AG08396 (cell line): ENCODE results near the gene DPEP2.
"Not testable (repeated sequence)": the region's sequence is repeated elsewhere in the genome, so short reads cannot be mapped to it uniquely, and the experiment has no call there.

Experiments used
- DNase-seq: peaks from one replicate; pipeline ENCODE4 v3.0.0; 2012; ENCODE audit warnings: low spot score, mixed read lengths

DPEP2 gene

GRCh38 chr16:67976205-67976604 lies 23.1 kb downstream of the DPEP2 start:
- DNase-seq = no peak

GRCh38 chr16:67975321-67976105 lies 23.8 kb downstream of the DPEP2 start:
- no peak for DNase-seq

- DNase-seq = not testable (repeated sequence)
Observed at GRCh38 chr16:67972285-67972684, 27.0 kb downstream of the DPEP2 start.

- no peak for DNase-seq
Observed at GRCh38 chr16:67971111-67971510, 28.2 kb downstream of the DPEP2 start.

GRCh38 chr16:67969254-67970039 lies 29.8 kb downstream of the DPEP2 start:
- no peak for DNase-seq

GRCh38 chr16:67968400-67969253 lies 30.7 kb downstream of the DPEP2 start, which contains the start of gene SLC12A4:
TSS of gene SLC12A4 (minus strand) at chr16:67968637. CDS start at chr16:67968553, 84 bp downstream.
- peak; percentile 97 for DNase-seq

- peak; percentile 81 for DNase-seq
Observed at GRCh38 chr16:67967958-67968399, 31.3 kb downstream of the DPEP2 start.

- DNase-seq = no peak
Observed at GRCh38 chr16:67967183-67967957, 31.9 kb downstream of the DPEP2 start.

GRCh38 chr16:67966549-67967182 lies 32.6 kb downstream of the DPEP2 start:
- DNase-seq = peak; percentile 80

GRCh38 chr16:67965668-67966548 lies 33.4 kb downstream of the DPEP2 start:
- no peak for DNase-seq

GRCh38 chr16:67964477-67965131 lies 34.7 kb downstream of the DPEP2 start:
- no peak for DNase-seq

GRCh38 chr16:67963662-67964321 lies 35.5 kb downstream of the DPEP2 start:
- no peak for DNase-seq

GRCh38 chr16:67963292-67963661 lies 36.0 kb downstream of the DPEP2 start:
- no peak for DNase-seq

- DNase-seq = no peak
Observed at GRCh38 chr16:67962135-67962534, 37.1 kb downstream of the DPEP2 start.

GRCh38 chr16:67961551-67961957 lies 37.7 kb downstream of the DPEP2 start:
- DNase-seq = no peak

GRCh38 chr16:67959536-67960329 lies 39.6 kb downstream of the DPEP2 start:
- DNase-seq = peak; percentile 85

- no peak for DNase-seq
Observed at GRCh38 chr16:67957622-67958021, 41.7 kb downstream of the DPEP2 start.
